A549 (cell line): Measurements from ENCODE around the gene CINP. TPM values are rescaled to one million over a fixed set of nuclear protein-coding genes. Genes with fewer than 3 reads are reported as not detected.

ENCODE experiments used
- ATAC-seq, 2 experiments: fragments of 200-7000 bp in 1 of 2; fragments of >200 bp in 1 of 2; cut with Nextera tagmentation in 1 of 2; cut with Tn5 transposase in 1 of 2; 3 replicates each; pipeline versions ENCODE4 v1.8.0 to v1.9.1; 2018 to 2020; ENCODE audit warnings: mild to moderate bottlenecking in 1 of 2, moderate library complexity in 1 of 2
- CTCF ChIA-PET: fragments of 300-600 bp; sonication (Branson Sonifier 250); formaldehyde crosslinking; extraction: SDS; loops from one replicate; lab custom pipeline; 2021; ENCODE audit warnings: antibody characterized with exemption, inconsistent platforms; lab: Yijun Ruan, JAX
- POLR2A ChIA-PET: fragments of 350-600 bp; formaldehyde crosslinking; extraction: SDS; loops from one replicate; lab custom pipeline; 2021; ENCODE audit warnings: antibody characterized with exemption, inconsistent platforms; lab: Yijun Ruan, JAX
- DNase-seq, 2 experiments: peaks; one replicate each; pipeline versions ENCODE4 v3.0.0 to v3.0.0-alpha.2; 2011 to 2016; ENCODE audit warnings: low read depth in 1 of 2, low spot score in 1 of 2
- FAIRE-seq: peaks from 2 replicates; lab custom pipeline; 2011; peaks lifted over from hg19 to GRCh38; lab: Jason Lieb, UNC
- H3K27ac ChIP-seq, 2 experiments: fragments of >200 bp; sonication (Bioruptor Twin); formaldehyde crosslinking; 3 replicates each; pipeline ENCODE4 v1.5.1; 2016 to 2017
- H3K4me1 ChIP-seq: fragments of >200 bp; sonication (Bioruptor Twin); formaldehyde crosslinking; 3 replicates; pipeline ENCODE4 v1.6.1; 2016
- H3K4me2 ChIP-seq: fragments of >200 bp; sonication (Bioruptor Twin); formaldehyde crosslinking; 3 replicates; pipeline ENCODE4 v1.6.1; 2016
- H3K4me3 ChIP-seq: fragments of >200 bp; sonication (Bioruptor Twin); formaldehyde crosslinking; 3 replicates; pipeline ENCODE4 v1.5.1; 2016
- H3K9me3 ChIP-seq: fragments of >200 bp; sonication (Bioruptor Twin); formaldehyde crosslinking; 3 replicates; pipeline ENCODE4 v1.6.1; 2016
- BHLHE40 ChIP-seq: IDR thresholded peaks from 2 replicates; pipeline ENCODE4 v1.6.1; 2012; ENCODE audit warnings: low read depth, low read length, inconsistent platforms
- CEBPB ChIP-seq, 2 experiments: fragments of >200 bp in 1 of 2; sonication (Bioruptor Twin) in 1 of 2; formaldehyde crosslinking in 1 of 2; IDR thresholded peaks; 2 replicates each; pipeline ENCODE4 v1.6.1; 2012 to 2016
- EHF ChIP-seq: fragments of 250-450 bp; sonication (Bioruptor Pico); IDR thresholded peaks from 2 replicates; pipeline ENCODE4 v1.5.0; 2020; ENCODE audit warnings: mild to moderate bottlenecking
- KDM1A ChIP-seq: fragments of 200-600 bp; sonication (generic); IDR thresholded peaks from 2 replicates; pipeline ENCODE4 v1.6.1; 2016; ENCODE audit warnings: low read depth, mild to moderate bottlenecking
- MAFK ChIP-seq: fragments of 450-650 bp; IDR thresholded peaks from 2 replicates; pipeline ENCODE4 v1.6.1; 2014; ENCODE audit not compliant: partially characterized antibody
- NPAS2 ChIP-seq: fragments of 250-450 bp; sonication (Bioruptor Pico); IDR thresholded peaks from 2 replicates; pipeline ENCODE4 v1.8.0; 2022; ENCODE audit warnings: mild to moderate bottlenecking, moderate library complexity, borderline replicate concordance
- PHF8 ChIP-seq: fragments of 200-600 bp; sonication (generic); IDR thresholded peaks from 2 replicates; pipeline ENCODE4 v1.6.1; 2016; ENCODE audit warnings: low read depth, mild to moderate bottlenecking, antibody characterized with exemption, moderate library complexity, borderline replicate concordance
- POLR2A ChIP-seq: IDR thresholded peaks from 2 replicates; pipeline ENCODE4 v1.6.1; 2012; ENCODE audit warnings: mild to moderate bottlenecking, low read length
- POLR2AphosphoS2 ChIP-seq: conservative IDR thresholded peaks from 2 replicates; pipeline ENCODE4 v1.6.1; 2012; ENCODE audit warnings: low read length, improper control_type of control experiment, inconsistent platforms
- RARB ChIP-seq: fragments of 250-450 bp; sonication (Bioruptor Pico); IDR thresholded peaks from 2 replicates; pipeline ENCODE4 v1.8.0; 2021; ENCODE audit warnings: mild to moderate bottlenecking, moderate library complexity
- RNF2 ChIP-seq: fragments of 200-600 bp; sonication (generic); IDR thresholded peaks from 2 replicates; pipeline ENCODE4 v1.6.1; 2016; ENCODE audit warnings: low read depth, mild to moderate bottlenecking, antibody characterized with exemption, moderate library complexity, borderline replicate concordance
- SMC3 ChIP-seq: fragments of >200 bp; sonication (Bioruptor Twin); formaldehyde crosslinking; IDR thresholded peaks from 3 replicates; pipeline ENCODE4 v1.6.1; 2018; ENCODE audit warnings: inconsistent platforms
- TFCP2L1 ChIP-seq: fragments of 250-450 bp; sonication (Bioruptor Pico); IDR thresholded peaks from 2 replicates; pipeline ENCODE4 v1.5.0; 2021; ENCODE audit warnings: mild to moderate bottlenecking
- WGBS: methylation state at CpG from one replicate; pipeline ENCODE4 v1.1.6; 2017; ENCODE audit errors: missing lambda C conversion rate; 5-methylcytosine and 5-hydroxymethylcytosine counted together
- polyA plus RNA-seq, 4 experiments: library from polyadenylated mRNA; depleted of rRNA in 3 of 4; stranded (reverse); fragments of >200 nt; fragmentation: RNase III in 1 of 4; extraction: RNeasy Plus Mini Kit Qiagen cat#74134 plus additional on column Dnase treatment in 1 of 4; gene quantifications; 2 replicates in 3 of 4; 3 replicates in 1 of 4; pipeline ENCODE4 v1.2.3, GENCODE V29; 2011 to 2017
- TF ChIP-seq, protein P1 (sequence below): IDR thresholded peaks from 2 replicates; pipeline ENCODE4 v1.6.1; 2012
- TF ChIP-seq, protein P2 (sequence below): fragments of 200-600 bp; sonication (generic); IDR thresholded peaks from 2 replicates; pipeline ENCODE4 v1.6.1; 2016; ENCODE audit warnings: antibody characterized with exemption, mild to moderate bottlenecking, moderate library complexity
- TF ChIP-seq, protein P3 (sequence below): fragments of 250-450 bp; sonication (Bioruptor Pico); IDR thresholded peaks from 2 replicates; pipeline ENCODE4 v1.5.0; 2021; ENCODE audit warnings: mild to moderate bottlenecking, moderate library complexity, borderline replicate concordance
- TF ChIP-seq, protein P4 (sequence below): fragments of 150-350 bp; IDR thresholded peaks from 2 replicates; pipeline ENCODE4 v1.6.1; 2014; ENCODE audit warnings: low read depth, mild to moderate bottlenecking, low read length

Gene CINP
- polyA plus RNA-seq, 2 of the 4 experiments (the other 2 are of a cell fraction): 59.9 to 74.6 TPM

DNA sequence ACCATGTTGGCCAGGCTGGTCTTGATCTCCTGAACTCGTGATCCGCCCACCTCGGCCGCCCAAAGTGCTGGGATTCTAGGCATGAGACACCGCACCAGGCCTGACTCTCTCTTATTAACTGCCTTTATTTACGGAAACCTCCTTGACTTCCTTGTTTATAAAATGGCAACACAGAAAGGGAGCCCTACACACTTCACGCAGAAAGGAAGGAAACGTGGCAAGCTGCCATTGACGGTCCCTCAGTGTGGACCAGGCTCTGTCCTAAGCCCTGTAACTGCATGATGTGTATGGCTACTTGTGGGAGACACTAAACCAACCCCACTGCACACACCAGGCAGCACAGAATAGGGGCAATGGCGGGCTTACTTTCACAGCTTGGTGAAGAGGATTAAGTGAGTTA lies 11.7 kb downstream of the CINP start:
- DNase-seq (no peak), ATAC-seq (no peak), FAIRE-seq (no peak)
- TF ChIP-seq, protein P1, sequence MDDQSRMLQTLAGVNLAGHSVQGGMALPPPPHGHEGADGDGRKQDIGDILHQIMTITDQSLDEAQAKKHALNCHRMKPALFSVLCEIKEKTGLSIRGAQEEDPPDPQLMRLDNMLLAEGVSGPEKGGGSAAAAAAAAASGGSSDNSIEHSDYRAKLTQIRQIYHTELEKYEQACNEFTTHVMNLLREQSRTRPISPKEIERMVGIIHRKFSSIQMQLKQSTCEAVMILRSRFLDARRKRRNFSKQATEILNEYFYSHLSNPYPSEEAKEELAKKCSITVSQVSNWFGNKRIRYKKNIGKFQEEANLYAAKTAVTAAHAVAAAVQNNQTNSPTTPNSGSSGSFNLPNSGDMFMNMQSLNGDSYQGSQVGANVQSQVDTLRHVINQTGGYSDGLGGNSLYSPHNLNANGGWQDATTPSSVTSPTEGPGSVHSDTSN: no peak
- TF ChIP-seq EHF (CRISPR knock-in tag) (no peak), CEBPB (IDR thresholded peaks at IDR 0.05) (no peak), KDM1A (no peak), RARB (CRISPR knock-in tag) (no peak), BHLHE40 (no peak), POLR2AphosphoS2 (no peak), SMC3 (no peak), NPAS2 (CRISPR knock-in tag) (no peak), PHF8 (no peak), POLR2A (no peak)
- TF ChIP-seq, protein P2, sequence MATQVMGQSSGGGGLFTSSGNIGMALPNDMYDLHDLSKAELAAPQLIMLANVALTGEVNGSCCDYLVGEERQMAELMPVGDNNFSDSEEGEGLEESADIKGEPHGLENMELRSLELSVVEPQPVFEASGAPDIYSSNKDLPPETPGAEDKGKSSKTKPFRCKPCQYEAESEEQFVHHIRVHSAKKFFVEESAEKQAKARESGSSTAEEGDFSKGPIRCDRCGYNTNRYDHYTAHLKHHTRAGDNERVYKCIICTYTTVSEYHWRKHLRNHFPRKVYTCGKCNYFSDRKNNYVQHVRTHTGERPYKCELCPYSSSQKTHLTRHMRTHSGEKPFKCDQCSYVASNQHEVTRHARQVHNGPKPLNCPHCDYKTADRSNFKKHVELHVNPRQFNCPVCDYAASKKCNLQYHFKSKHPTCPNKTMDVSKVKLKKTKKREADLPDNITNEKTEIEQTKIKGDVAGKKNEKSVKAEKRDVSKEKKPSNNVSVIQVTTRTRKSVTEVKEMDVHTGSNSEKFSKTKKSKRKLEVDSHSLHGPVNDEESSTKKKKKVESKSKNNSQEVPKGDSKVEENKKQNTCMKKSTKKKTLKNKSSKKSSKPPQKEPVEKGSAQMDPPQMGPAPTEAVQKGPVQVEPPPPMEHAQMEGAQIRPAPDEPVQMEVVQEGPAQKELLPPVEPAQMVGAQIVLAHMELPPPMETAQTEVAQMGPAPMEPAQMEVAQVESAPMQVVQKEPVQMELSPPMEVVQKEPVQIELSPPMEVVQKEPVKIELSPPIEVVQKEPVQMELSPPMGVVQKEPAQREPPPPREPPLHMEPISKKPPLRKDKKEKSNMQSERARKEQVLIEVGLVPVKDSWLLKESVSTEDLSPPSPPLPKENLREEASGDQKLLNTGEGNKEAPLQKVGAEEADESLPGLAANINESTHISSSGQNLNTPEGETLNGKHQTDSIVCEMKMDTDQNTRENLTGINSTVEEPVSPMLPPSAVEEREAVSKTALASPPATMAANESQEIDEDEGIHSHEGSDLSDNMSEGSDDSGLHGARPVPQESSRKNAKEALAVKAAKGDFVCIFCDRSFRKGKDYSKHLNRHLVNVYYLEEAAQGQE: no peak
- TF ChIP-seq, protein P3, sequence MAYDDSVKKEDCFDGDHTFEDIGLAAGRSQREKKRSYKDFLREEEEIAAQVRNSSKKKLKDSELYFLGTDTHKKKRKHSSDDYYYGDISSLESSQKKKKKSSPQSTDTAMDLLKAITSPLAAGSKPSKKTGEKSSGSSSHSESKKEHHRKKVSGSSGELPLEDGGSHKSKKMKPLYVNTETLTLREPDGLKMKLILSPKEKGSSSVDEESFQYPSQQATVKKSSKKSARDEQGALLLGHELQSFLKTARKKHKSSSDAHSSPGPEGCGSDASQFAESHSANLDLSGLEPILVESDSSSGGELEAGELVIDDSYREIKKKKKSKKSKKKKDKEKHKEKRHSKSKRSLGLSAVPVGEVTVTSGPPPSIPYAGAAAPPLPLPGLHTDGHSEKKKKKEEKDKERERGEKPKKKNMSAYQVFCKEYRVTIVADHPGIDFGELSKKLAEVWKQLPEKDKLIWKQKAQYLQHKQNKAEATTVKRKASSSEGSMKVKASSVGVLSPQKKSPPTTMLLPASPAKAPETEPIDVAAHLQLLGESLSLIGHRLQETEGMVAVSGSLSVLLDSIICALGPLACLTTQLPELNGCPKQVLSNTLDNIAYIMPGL (CRISPR knock-in tag): no peak
- TF ChIP-seq, protein P4, sequence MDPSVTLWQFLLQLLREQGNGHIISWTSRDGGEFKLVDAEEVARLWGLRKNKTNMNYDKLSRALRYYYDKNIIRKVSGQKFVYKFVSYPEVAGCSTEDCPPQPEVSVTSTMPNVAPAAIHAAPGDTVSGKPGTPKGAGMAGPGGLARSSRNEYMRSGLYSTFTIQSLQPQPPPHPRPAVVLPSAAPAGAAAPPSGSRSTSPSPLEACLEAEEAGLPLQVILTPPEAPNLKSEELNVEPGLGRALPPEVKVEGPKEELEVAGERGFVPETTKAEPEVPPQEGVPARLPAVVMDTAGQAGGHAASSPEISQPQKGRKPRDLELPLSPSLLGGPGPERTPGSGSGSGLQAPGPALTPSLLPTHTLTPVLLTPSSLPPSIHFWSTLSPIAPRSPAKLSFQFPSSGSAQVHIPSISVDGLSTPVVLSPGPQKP: no peak
- CTCF ChIA-PET: interaction anchor here (1.2 kb wide), 1 partner anchor 18 kb away, joined by 3 read pairs; no protein-coding TSS in a partner anchor
- 94% methylated on average over 10 of the region's 10 CpGs for WGBS
- no peak overlapping the region for H3K4me2 ChIP-seq
- H3K27ac ChIP-seq: no peak overlapping the region
- no peak overlapping the region for H3K4me3 ChIP-seq
- no peaks in the 10 kb centered on the region for H3K9me3 ChIP-seq
- POLR2A ChIA-PET: no interaction called here
- H3K4me1 ChIP-seq: no peaks in the 10 kb centered on the region

DNA sequence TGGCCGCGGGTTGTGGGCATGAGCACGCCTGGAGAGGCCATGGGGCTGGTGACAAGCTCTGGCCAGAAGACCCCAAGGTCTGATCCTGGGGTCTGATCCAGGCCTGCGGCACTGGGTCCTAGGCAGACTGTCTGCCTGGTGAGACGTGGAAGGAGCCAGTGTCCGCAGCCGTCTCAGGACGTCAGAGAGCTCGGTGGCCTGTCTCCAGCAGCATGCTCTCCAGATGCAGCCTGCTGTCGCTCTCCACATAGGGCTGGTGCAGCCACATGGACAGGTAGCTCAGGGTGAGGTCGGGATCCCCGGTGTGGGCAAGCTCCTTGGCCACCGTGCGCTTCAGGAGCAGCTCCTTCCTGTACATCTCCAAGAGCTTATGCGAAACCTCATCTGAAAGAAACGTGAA lies 14.3 kb downstream of the CINP start:
- POLR2A ChIA-PET: no interaction called here
- no peak for FAIRE-seq
- ATAC-seq: no peak
- TF ChIP-seq RNF2 (no peak), TFCP2L1 (CRISPR knock-in tag) (no peak), MAFK (no peak)
- Histone ChIP-seq H3K9me3 (no peaks in the 10 kb centered on the region), H3K4me2 (no peak overlapping the region), H3K4me1 (no peaks in the 10 kb centered on the region), H3K4me3 (no peak overlapping the region), H3K27ac (no peak overlapping the region)
- CTCF ChIA-PET: interaction anchor here (0.8 to 1.6 kb wide), 4 partner anchors 9 to 286 kb away, joined by 3 to 5 read pairs (median 3); no protein-coding TSS in a partner anchor
- 90% methylated on average over 16 of the region's 16 CpGs for WGBS
- DNase-seq: no peak
